H1 (cell line): Measurements from ENCODE around the gene RUBCN. TPM values are rescaled to one million over a fixed set of nuclear protein-coding genes. Genes with fewer than 3 reads are reported as not detected.

Source experiments
- CTCF ChIA-PET: fragments of 300-600 bp; sonication (Branson Sonifier 250); formaldehyde crosslinking; loops from one replicate; lab custom pipeline; 2021; ENCODE audit not compliant: partially characterized antibody; lab: Charles Lee
- POLR2A ChIA-PET: fragments of 300-600 bp; sonication (Branson Sonifier 250); formaldehyde crosslinking; loops from one replicate; lab custom pipeline; 2021; ENCODE audit warnings: inconsistent platforms; ENCODE audit not compliant: partially characterized antibody; lab: Charles Lee
- DNase-seq, 2 experiments: peaks; one replicate each; pipeline versions ENCODE4 v3.0.0 to v3.0.0-alpha.2; 2010 to 2022; ENCODE audit warnings: low spot score in 2 of 2, low read depth in 1 of 2, mixed read lengths in 1 of 2
- FAIRE-seq: peaks from 2 replicates; lab custom pipeline; 2011; peaks lifted over from hg19 to GRCh38; lab: Jason Lieb, UNC
- H2AFZ ChIP-seq: 2 replicates; pipeline ENCODE4 v1.8.1; 2012; ENCODE audit warnings: low read length, inconsistent platforms
- H2AK5ac ChIP-seq: 2 replicates; pipeline ENCODE4 v1.6.1; 2013; ENCODE audit warnings: low read depth, low read length
- H2BK120ac ChIP-seq: replicated peaks from 2 replicates; pipeline ENCODE3; 2013; ENCODE audit warnings: low read depth, low read length, inconsistent platforms
- H2BK12ac ChIP-seq: 2 replicates; pipeline ENCODE4 v1.6.1; 2013; ENCODE audit warnings: low read depth, low read length
- H2BK15ac ChIP-seq: 2 replicates; pipeline ENCODE4 v1.6.1; 2013; ENCODE audit warnings: low read length
- H2BK20ac ChIP-seq: 2 replicates; pipeline ENCODE4 v1.6.1; 2013; ENCODE audit warnings: low read length
- H2BK5ac ChIP-seq: 2 replicates; pipeline ENCODE4 v1.6.1; 2013; ENCODE audit warnings: low read depth, low read length
- H3K14ac ChIP-seq: 2 replicates; pipeline ENCODE4 v1.6.1; 2013; ENCODE audit warnings: inconsistent platforms; ENCODE audit not compliant: insufficient read length
- H3K18ac ChIP-seq: 2 replicates; pipeline ENCODE4 v1.6.1; 2013; ENCODE audit warnings: low read length; ENCODE audit errors: extremely low read depth
- H3K23ac ChIP-seq: 2 replicates; pipeline ENCODE4 v1.6.1; 2013; ENCODE audit warnings: inconsistent platforms; ENCODE audit not compliant: insufficient read length
- H3K23me2 ChIP-seq: 2 replicates; pipeline ENCODE4 v1.6.1; 2013; ENCODE audit warnings: low read depth, low read length
- H3K27ac ChIP-seq: 2 replicates; pipeline ENCODE4 v1.6.1; 2011; ENCODE audit warnings: low read depth, low read length, inconsistent platforms
- H3K27me3 ChIP-seq, 4 experiments: replicated peaks in 1 of 4; 1 replicate in 1 of 4; 2 replicates in 3 of 4; pipeline versions ENCODE4 v1.6.1 to v1.8.1; 2011 to 2013; ENCODE audit warnings: low read length in 3 of 4, mild to moderate bottlenecking in 3 of 4, inconsistent platforms in 2 of 4, mixed read lengths in 2 of 4, moderate library complexity in 1 of 4; ENCODE audit not compliant: control insufficient read depth in 3 of 4, insufficient read depth in 3 of 4; ENCODE audit errors: extremely low read depth in 1 of 4
- H3K36me3 ChIP-seq, 4 experiments: 2 replicates each; pipeline versions ENCODE4 v1.6.1 to v1.8.1; 2011 to 2013; ENCODE audit warnings: mild to moderate bottlenecking in 4 of 4, low read length in 3 of 4, moderate library complexity in 2 of 4, control low read depth in 1 of 4, inconsistent platforms in 1 of 4; ENCODE audit not compliant: insufficient read depth in 4 of 4, control insufficient read depth in 2 of 4
- H3K4ac ChIP-seq: replicated peaks from 2 replicates; pipeline ENCODE3; 2013; ENCODE audit warnings: low read length, low read depth, mixed read lengths, inconsistent platforms; ENCODE audit not compliant: insufficient read length
- H3K4me1 ChIP-seq, 4 experiments: replicated peaks in 1 of 4; 1 replicate in 1 of 4; 2 replicates in 3 of 4; pipeline versions ENCODE4 v1.6.1 to v1.8.1; 2011 to 2013; ENCODE audit warnings: low read length in 3 of 4, inconsistent platforms in 2 of 4, mixed read lengths in 1 of 4; ENCODE audit not compliant: insufficient read depth in 4 of 4, control insufficient read depth in 3 of 4
- H3K4me2 ChIP-seq, 2 experiments: 2 replicates each; pipeline versions ENCODE4 v1.6.1 to v1.8.1; 2011 to 2013; ENCODE audit warnings: low read depth in 2 of 2, low read length in 2 of 2, control low read depth in 1 of 2, inconsistent platforms in 1 of 2, mild to moderate bottlenecking in 1 of 2; ENCODE audit not compliant: insufficient read depth in 1 of 2
- H3K4me3 ChIP-seq, 4 experiments: fragments of 200-600, 300-600 bp in 1 of 4; sonication (generic), shearing (Covaris generic), sonication (Bioruptor Twin) in 1 of 4; 2 replicates each; pipeline versions ENCODE4 v1.5.1 to v1.8.1; 2011 to 2016; ENCODE audit warnings: low read length in 4 of 4, low read depth in 3 of 4, control low read depth in 2 of 4, inconsistent platforms in 2 of 4, mild to moderate bottlenecking in 2 of 4, mixed read lengths in 1 of 4, moderate library complexity in 1 of 4; ENCODE audit not compliant: insufficient read depth in 2 of 4; ENCODE audit errors: extremely low read depth in 1 of 4
- H3K56ac ChIP-seq: replicated peaks from 2 replicates; pipeline ENCODE3; 2013; ENCODE audit warnings: low read depth, mild to moderate bottlenecking, mixed read lengths, low read length, inconsistent platforms; ENCODE audit not compliant: insufficient read length
- H3K79me1 ChIP-seq: 2 replicates; pipeline ENCODE4 v1.6.1; 2013; ENCODE audit warnings: low read depth, low read length, control low read depth
- H3K79me2 ChIP-seq, 2 experiments: 2 replicates each; pipeline versions ENCODE4 v1.6.1 to v1.8.1; 2012 to 2013; ENCODE audit warnings: low read length in 2 of 2, mild to moderate bottlenecking in 2 of 2, inconsistent platforms in 1 of 2; ENCODE audit not compliant: insufficient read depth in 2 of 2, control insufficient read depth in 1 of 2
- H3K9ac ChIP-seq, 4 experiments: replicated peaks in 1 of 4; 1 replicate in 1 of 4; 2 replicates in 3 of 4; pipeline versions ENCODE4 v1.6.1 to v1.8.1; 2011 to 2013; ENCODE audit warnings: low read depth in 3 of 4, low read length in 3 of 4, control low read depth in 2 of 4, mild to moderate bottlenecking in 2 of 4, moderate library complexity in 2 of 4, inconsistent platforms in 1 of 4; ENCODE audit errors: extremely low read depth in 1 of 4
- H3K9me3 ChIP-seq, 2 experiments: 2 replicates each; pipeline versions ENCODE4 v1.6.1 to v1.8.1; 2012 to 2013; ENCODE audit warnings: mild to moderate bottlenecking in 2 of 2, moderate library complexity in 2 of 2, control low read depth in 1 of 2, inconsistent platforms in 1 of 2, low read depth in 1 of 2, low read length in 1 of 2, mixed read lengths in 1 of 2; ENCODE audit not compliant: insufficient read depth in 2 of 2
- H4K20me1 ChIP-seq, 2 experiments: replicated peaks in 1 of 2; 2 replicates each; pipeline versions ENCODE3 to v1.8.1; 2011 to 2013; ENCODE audit warnings: inconsistent platforms in 2 of 2, low read length in 2 of 2, mild to moderate bottlenecking in 1 of 2; ENCODE audit not compliant: insufficient read depth in 2 of 2, control insufficient read depth in 1 of 2
- H4K5ac ChIP-seq: 2 replicates; pipeline ENCODE4 v1.6.1; 2013; ENCODE audit warnings: low read length, low read depth, mixed read lengths, inconsistent platforms; ENCODE audit not compliant: insufficient read length
- H4K8ac ChIP-seq: 2 replicates; pipeline ENCODE4 v1.8.0; 2013; ENCODE audit warnings: mild to moderate bottlenecking, moderate library complexity, low read length, inconsistent platforms; ENCODE audit not compliant: insufficient read depth; ENCODE audit errors: extremely low read depth
- H4K91ac ChIP-seq: replicated peaks from 2 replicates; pipeline ENCODE3; 2013; ENCODE audit warnings: low read length, mixed read lengths, inconsistent platforms; ENCODE audit not compliant: insufficient read length
- ATF3 ChIP-seq: IDR thresholded peaks from 2 replicates; pipeline ENCODE4 v1.6.1; 2011; ENCODE audit warnings: low read depth, mild to moderate bottlenecking, low read length; ENCODE audit not compliant: insufficient read depth
- BRCA1 ChIP-seq: IDR thresholded peaks from 2 replicates; pipeline ENCODE4 v1.6.1; 2012; ENCODE audit warnings: low read depth, low read length, improper control_type of control experiment
- CHD2 ChIP-seq: IDR thresholded peaks from 2 replicates; pipeline ENCODE4 v1.6.1; 2012; ENCODE audit warnings: low read length, improper control_type of control experiment
- CTBP2 ChIP-seq: IDR thresholded peaks from 2 replicates; pipeline ENCODE4 v1.7.0; 2011; ENCODE audit warnings: borderline replicate concordance, mild to moderate bottlenecking, moderate library complexity, mixed read lengths, low read length; ENCODE audit not compliant: insufficient read depth, insufficient read length
- EGR1 ChIP-seq: IDR thresholded peaks from 2 replicates; pipeline ENCODE4 v1.6.1; 2011; ENCODE audit warnings: low read depth, low read length, borderline replicate concordance
- HDAC6 ChIP-seq: IDR thresholded peaks from one replicate; pipeline ENCODE4 v1.7.1; 2012; ENCODE audit warnings: low read depth, mild to moderate bottlenecking, inconsistent platforms, low read length, moderate library complexity
- KDM5A ChIP-seq: fragments of 200-600 bp; IDR thresholded peaks from 2 replicates; pipeline ENCODE4 v1.7.1; 2012; ENCODE audit warnings: mild to moderate bottlenecking, low read length, inconsistent platforms, mixed read lengths
- MAX ChIP-seq: IDR thresholded peaks from 2 replicates; pipeline ENCODE4 v1.6.1; 2012; ENCODE audit warnings: inconsistent platforms
- TAF7 ChIP-seq: optimal IDR thresholded peaks from 2 replicates; pipeline ENCODE3; 2011; ENCODE audit warnings: low read depth, mild to moderate bottlenecking, inconsistent platforms, low read length, moderate library complexity, borderline replicate concordance
- WGBS, 2 experiments: shearing (Covaris generic) in 1 of 2; methylation state at CpG; one replicate each; pipeline versions ENCODE4 v1.1.6 to v1.1.7; 2013 to 2015; ENCODE audit warnings: low lambda C conversion rate in 2 of 2, mixed read lengths in 2 of 2, inconsistent platforms in 1 of 2, low coverage in 1 of 2, missing lambda C conversion rate in 1 of 2; ENCODE audit not compliant: insufficient replicate concordance in 2 of 2, insufficient coverage in 1 of 2, insufficient read length in 1 of 2; ENCODE audit errors: extremely low coverage in 1 of 2, missing lambda C conversion rate in 1 of 2; 5-methylcytosine and 5-hydroxymethylcytosine counted together
- polyA plus RNA-seq, 7 experiments: library from polyadenylated mRNA; depleted of rRNA in 3 of 7; stranded (reverse) in 5 of 7; unstranded in 2 of 7; fragments of >200 nt in 5 of 7; fragments of 200-250 nt in 2 of 7; gene quantifications; 1 replicate in 5 of 7; 2 replicates in 1 of 7; 4 replicates in 1 of 7; pipeline versions ENCODE4 v1.2.1 to v1.2.3, GENCODE V29; 2011 to 2013; ENCODE audit warnings: missing spikeins in 2 of 7, mixed read lengths in 2 of 7
- total RNA-seq: library from RNA; stranded (reverse); fragmentation: NEBNext Ultra II Directional; extraction: Animal tissue kit (Norgen Biotek cat#: 25700); gene quantifications from 2 replicates; pipeline ENCODE4 v1.2.1, GENCODE V29; 2021

The RUBCN gene
- total and polyA plus RNA-seq, 2 of the 8 experiments (the other 6 are each of a cell fraction or from before 2014, with no cell fraction given) = 9.3 to 21.9 TPM

- H2AFZ ChIP-seq = no peak overlapping the region; the same call in 1 of the 2 replicates
- no peak for FAIRE-seq
Observed at GRCh38 chr3:197746801-197747237, 10.1 kb upstream of the RUBCN start.

More at GRCh38 chr3:197746801-197747237, 10.1 kb upstream of the RUBCN start:
- no peak overlapping the region for H2BK5ac ChIP-seq
- no peak for TF ChIP-seq TAF7
- no peak for TF ChIP-seq CTBP2
- TF ChIP-seq BRCA1 = no peak
- TF ChIP-seq MAX = no peak
- no peak for TF ChIP-seq KDM5A
- no peak for TF ChIP-seq CHD2
- no peak for TF ChIP-seq ATF3
- no peak for TF ChIP-seq HDAC6
- no peak for TF ChIP-seq EGR1
- ChIA-PET POLR2A (interaction anchor here (1.0 kb wide), 1 partner anchor 11 kb away, joined by 4 read pairs; no protein-coding TSS in a partner anchor), CTCF (interaction anchor here (0.9 kb wide), 1 partner anchor 11 kb away, joined by 3 read pairs; no protein-coding TSS in a partner anchor)
- WGBS, 2 experiments = 81% methylated on average over 4 of the region's 4 CpGs; no CpG with 5 or more reads in 1 of the 2 experiments
- no peak overlapping the region for H4K91ac ChIP-seq
- H3K27me3 ChIP-seq = peaks cover 0 to 25% (median 13%) of the 10 kb centered on the region in 4 experiments; a peak in 6 of 7 replicates
- H3K4me3 ChIP-seq = no peak overlapping the region
- H3K18ac ChIP-seq = no peak overlapping the region
- H3K36me3 ChIP-seq = no peaks in the 10 kb centered on the region
- H3K56ac ChIP-seq = no peak overlapping the region
- H3K14ac ChIP-seq = no peak overlapping the region
- H4K8ac ChIP-seq = no peak overlapping the region
- peaks cover 15% of the 10 kb centered on the region; the same call in 1 of the 2 replicates for H3K23me2 ChIP-seq
- H3K23ac ChIP-seq = no peak overlapping the region
- no peak overlapping the region for H2BK15ac ChIP-seq
- peaks cover 0 to 8% (median 3%) of the 10 kb centered on the region in 4 experiments; a peak in 6 of 7 replicates for H3K4me1 ChIP-seq
- H3K27ac ChIP-seq = no peak overlapping the region
- no peak for DNase-seq
- no peak overlapping the region for H2BK12ac ChIP-seq
- H3K9ac ChIP-seq = no peak overlapping the region
- no peaks in the 10 kb centered on the region for H3K79me2 ChIP-seq
- H2BK20ac ChIP-seq = no peak overlapping the region
- no peak overlapping the region for H3K4ac ChIP-seq
- H2BK120ac ChIP-seq = no peak overlapping the region
- no peaks in the 10 kb centered on the region for H4K20me1 ChIP-seq
- H3K4me2 ChIP-seq = no peak overlapping the region
- no peak overlapping the region for H2AK5ac ChIP-seq
- H3K79me1 ChIP-seq = no peaks in the 10 kb centered on the region
- no peak overlapping the region for H4K5ac ChIP-seq
- no peaks in the 10 kb centered on the region for H3K9me3 ChIP-seq
